SK-N-SH (cell line): Measurements from ENCODE around the gene SPTB. TPM values are rescaled to one million over a fixed set of nuclear protein-coding genes. Genes with fewer than 3 reads are reported as not detected.
A peak's percentile ranks its signal among the peaks of the same experiment; 100 is the strongest.

Experiments
- CTCF ChIA-PET: fragments of 300-600, 350-600 bp; formaldehyde crosslinking; extraction: SDS; loops from one replicate; lab custom pipeline; 2021; lab: Yijun Ruan, JAX
- POLR2A ChIA-PET: fragments of 350-600 bp; sonication (Branson Sonifier 250); formaldehyde crosslinking; extraction: SDS; loops from one replicate; lab custom pipeline; 2020; ENCODE audit warnings: antibody characterized with exemption, inconsistent platforms; lab: Yijun Ruan, JAX
- DNase-seq: peaks from one replicate; pipeline ENCODE4 v3.0.0; 2012
- H2AFZ ChIP-seq: fragments of 200-600 bp; sonication (generic); 2 replicates; pipeline ENCODE4 v1.8.1; 2016; ENCODE audit warnings: antibody characterized with exemption, mild to moderate bottlenecking, low read depth
- H3F3A ChIP-seq: fragments of 200-600 bp; sonication (generic); replicated peaks from 2 replicates; pipeline ENCODE3; 2016; ENCODE audit warnings: antibody characterized with exemption, mild to moderate bottlenecking; ENCODE audit not compliant: insufficient read depth
- H3K27ac ChIP-seq, 2 experiments: fragments of 200-500 bp in 1 of 2; fragments of 200-600 bp in 1 of 2; sonication (Bioruptor generic) in 1 of 2; sonication (generic), shearing (Covaris generic) in 1 of 2; 2 replicates each; pipeline versions ENCODE4 v1.5.1 to v1.6.1; 2014 to 2016; ENCODE audit warnings: low read depth in 2 of 2, inconsistent platforms in 1 of 2, low read length in 1 of 2, mild to moderate bottlenecking in 1 of 2, mixed read lengths in 1 of 2
- H3K27me3 ChIP-seq: fragments of 200-600 bp; sonication (generic), shearing (Covaris generic); 2 replicates; pipeline ENCODE4 v1.6.1; 2016; ENCODE audit warnings: mixed run types; ENCODE audit not compliant: insufficient read depth
- H3K36me3 ChIP-seq, 2 experiments: fragments of 200-500 bp in 1 of 2; fragments of 200-600 bp in 1 of 2; sonication (Bioruptor generic) in 1 of 2; sonication (generic) in 1 of 2; replicated peaks in 1 of 2; 2 replicates each; pipeline versions ENCODE3 to v1.5.1; 2014 to 2016; ENCODE audit warnings: low read length in 1 of 2, mild to moderate bottlenecking in 1 of 2; ENCODE audit not compliant: insufficient read depth in 2 of 2, control insufficient read depth in 1 of 2
- H3K4me1 ChIP-seq, 2 experiments: fragments of 200-500 bp in 1 of 2; fragments of 200-600 bp in 1 of 2; sonication (Bioruptor generic) in 1 of 2; sonication (generic), shearing (Covaris generic) in 1 of 2; 2 replicates each; pipeline versions ENCODE4 v1.5.1 to v1.6.1; 2014 to 2016; ENCODE audit warnings: low read depth in 1 of 2, low read length in 1 of 2, mixed run types in 1 of 2; ENCODE audit not compliant: insufficient read depth in 2 of 2, control insufficient read depth in 1 of 2
- H3K4me2 ChIP-seq: fragments of 200-600 bp; sonication (generic), shearing (Covaris generic); 2 replicates; pipeline ENCODE4 v1.6.1; 2017; ENCODE audit warnings: mixed run types
- H3K4me3 ChIP-seq, 2 experiments: fragments of 200-500 bp in 1 of 2; fragments of 200-600 bp in 1 of 2; sonication (Bioruptor generic) in 1 of 2; sonication (generic), shearing (Covaris generic) in 1 of 2; 2 replicates each; pipeline versions ENCODE4 v1.5.1 to v1.8.1; 2014 to 2016; ENCODE audit warnings: low read depth in 2 of 2, inconsistent platforms in 1 of 2, low read length in 1 of 2, mild to moderate bottlenecking in 1 of 2, mixed read lengths in 1 of 2, moderate library complexity in 1 of 2
- H3K79me2 ChIP-seq: fragments of 200-600 bp; sonication (generic); 2 replicates; pipeline ENCODE4 v1.8.1; 2017; ENCODE audit warnings: mild to moderate bottlenecking; ENCODE audit not compliant: insufficient read depth
- H3K9ac ChIP-seq: fragments of 200-600 bp; sonication (generic); 2 replicates; pipeline ENCODE4 v1.6.1; 2017; ENCODE audit warnings: mixed run types
- H3K9me2 ChIP-seq: fragments of 200-600 bp; sonication (generic); 2 replicates; pipeline ENCODE4 v1.6.1; 2017; ENCODE audit warnings: mixed run types
- H3K9me3 ChIP-seq: fragments of 200-600 bp; sonication (generic); 2 replicates; pipeline ENCODE4 v1.6.1; 2017; ENCODE audit warnings: mixed run types, mild to moderate bottlenecking, moderate library complexity
- H4K20me1 ChIP-seq: fragments of 200-600 bp; sonication (generic); 2 replicates; pipeline ENCODE4 v1.6.1; 2017; ENCODE audit warnings: mild to moderate bottlenecking, mixed run types; ENCODE audit not compliant: insufficient read depth
- ELF1 ChIP-seq: IDR thresholded peaks from 2 replicates; pipeline ENCODE4 v1.4.0; 2012
- EZH2phosphoT487 ChIP-seq: fragments of 200-600 bp; sonication (generic); IDR thresholded peaks from 2 replicates; pipeline ENCODE4 v1.6.1; 2017; ENCODE audit warnings: low read depth, mixed run types, mild to moderate bottlenecking, antibody characterized with exemption, moderate library complexity, borderline replicate concordance
- FOXJ3 ChIP-seq: sonication (generic); formaldehyde crosslinking; IDR thresholded peaks from 2 replicates; pipeline ENCODE4 v1.5.1; 2020; ENCODE audit warnings: mild to moderate bottlenecking, missing genetic modification reagents
- FOXM1 ChIP-seq: IDR thresholded peaks from 2 replicates; pipeline ENCODE4 v1.4.0; 2012; ENCODE audit warnings: low read depth, mild to moderate bottlenecking
- GABPA ChIP-seq: IDR thresholded peaks from 2 replicates; pipeline ENCODE4 v1.4.0; 2012; ENCODE audit warnings: low read depth, mild to moderate bottlenecking
- MXI1 ChIP-seq: IDR thresholded peaks from 2 replicates; pipeline ENCODE4 v1.6.1; 2012; ENCODE audit warnings: mild to moderate bottlenecking, low read depth, low read length, improper control_type of control experiment
- NFIC ChIP-seq: IDR thresholded peaks from 2 replicates; pipeline ENCODE4 v1.4.0; 2012; ENCODE audit warnings: borderline replicate concordance
- NRF1 ChIP-seq: IDR thresholded peaks from 2 replicates; pipeline ENCODE4 v1.6.1; 2012; ENCODE audit warnings: low read depth, mild to moderate bottlenecking, low read length
- POLR2AphosphoS5 ChIP-seq: IDR thresholded peaks from 2 replicates; pipeline ENCODE4 v1.6.1; 2012; ENCODE audit warnings: low read depth, low read length
- RAD21 ChIP-seq: IDR thresholded peaks from 2 replicates; pipeline ENCODE4 v1.6.1; 2012; ENCODE audit warnings: mild to moderate bottlenecking, low read length
- RCOR1 ChIP-seq: fragments of 150-350 bp; IDR thresholded peaks from 2 replicates; pipeline ENCODE4 v1.6.1; 2017; ENCODE audit warnings: antibody characterized with exemption, low read length
- SIN3A ChIP-seq: IDR thresholded peaks from 2 replicates; pipeline ENCODE4 v1.6.1; 2012; ENCODE audit warnings: low read depth, mild to moderate bottlenecking, low read length, moderate library complexity, borderline replicate concordance
- TEAD4 ChIP-seq: IDR thresholded peaks from 2 replicates; pipeline ENCODE4 v1.4.0; 2012; ENCODE audit warnings: mild to moderate bottlenecking, borderline replicate concordance; ENCODE audit not compliant: insufficient read depth
- WGBS: methylation state at CpG from one replicate; pipeline ENCODE4 v1.1.6; 2017; ENCODE audit warnings: low lambda C conversion rate; 5-methylcytosine and 5-hydroxymethylcytosine counted together
- polyA plus RNA-seq, 3 experiments: library from polyadenylated mRNA; depleted of rRNA; stranded (reverse); fragments of >200 nt; gene quantifications; 2 replicates each; pipeline ENCODE4 v1.2.3, GENCODE V29; 2012
- TF ChIP-seq, protein P1 (sequence below): fragments of 200-600 bp; sonication (generic); IDR thresholded peaks from 2 replicates; pipeline ENCODE4 v1.6.1; 2017; ENCODE audit warnings: antibody characterized with exemption, mild to moderate bottlenecking, moderate library complexity
- TF ChIP-seq, protein P2 (sequence below): fragments of 150-350 bp; IDR thresholded peaks from 2 replicates; pipeline ENCODE4 v1.6.1; 2017; ENCODE audit warnings: antibody characterized with exemption, low read length, low read depth, borderline replicate concordance
- TF ChIP-seq, protein P3 (sequence below): IDR thresholded peaks from 2 replicates; pipeline ENCODE4 v1.4.0; 2012; ENCODE audit warnings: low read depth
- TF ChIP-seq, protein P4 (sequence below): IDR thresholded peaks from 2 replicates; pipeline ENCODE4 v1.4.0; 2012; ENCODE audit warnings: low read depth, borderline replicate concordance
- TF ChIP-seq, protein P5 (sequence below): IDR thresholded peaks from 2 replicates; pipeline ENCODE4 v1.6.1; 2012; ENCODE audit warnings: mild to moderate bottlenecking, low read depth, low read length, moderate library complexity

SPTB gene
- polyA plus RNA-seq, 1 of the 3 experiments (the other 2 are of a cell fraction), result 0.15 TPM

DNA sequence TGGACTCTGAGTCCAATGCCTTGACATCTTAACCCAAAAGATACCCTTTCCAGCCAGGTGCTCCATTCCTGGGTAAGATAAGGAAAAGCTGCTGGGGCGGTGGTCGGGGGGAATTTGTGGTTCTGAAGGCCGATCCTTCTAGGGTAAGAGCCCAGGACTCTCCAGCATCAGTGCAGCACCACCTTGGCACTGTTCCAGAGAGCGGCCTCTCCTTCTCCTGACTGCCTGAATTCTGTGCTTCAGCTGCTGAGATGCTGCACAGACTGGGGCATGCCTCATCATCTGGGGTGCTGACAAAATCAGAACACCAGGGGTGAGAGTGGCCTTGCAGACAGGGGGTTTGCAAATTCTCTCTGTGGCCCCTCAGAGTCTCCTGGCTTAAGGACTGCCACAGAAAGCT, 87.5 kb downstream of the SPTB start:
- no peaks in the 10 kb centered on the region for H4K20me1 ChIP-seq
- POLR2A ChIA-PET, result no interaction called here
- CTCF ChIA-PET, result interaction anchor here (1.1 to 4.8 kb wide), 4 partner anchors 9 to 100 kb away, joined by 3 to 26 read pairs (median 4); no protein-coding TSS in a partner anchor
- no peaks in the 10 kb centered on the region for H3K79me2 ChIP-seq
- no peaks in the 10 kb centered on the region for H3K36me3 ChIP-seq
- no peaks in the 10 kb centered on the region for H3K27me3 ChIP-seq
- peaks cover 8% of the 10 kb centered on the region for H3F3A ChIP-seq
- 70% methylated on average over 2 of the region's 4 CpGs for WGBS
- no peaks in the 10 kb centered on the region for H3K9me2 ChIP-seq
- H3K9me3 ChIP-seq, result no peaks in the 10 kb centered on the region
- H3K4me1 ChIP-seq, result peaks cover 0 to 28% of the 10 kb centered on the region in 2 experiments; a peak in 2 of 4 replicates
- H3K4me3 ChIP-seq, result no peak overlapping the region
- no peak overlapping the region for H3K9ac ChIP-seq
- H3K4me2 ChIP-seq, result no peak overlapping the region
- no peak for DNase-seq
- 0 out of 2 replicates have a peak, but pooled peaks have one; percentile 5 for TF ChIP-seq NFIC
- no peak for TF ChIP-seq SIN3A
- TF ChIP-seq TEAD4, result no peak
- TF ChIP-seq, all 33 proteins: peak for 1
- Histone ChIP-seq H3K27ac (no peak overlapping the region), H2AFZ (no peak overlapping the region)

DNA sequence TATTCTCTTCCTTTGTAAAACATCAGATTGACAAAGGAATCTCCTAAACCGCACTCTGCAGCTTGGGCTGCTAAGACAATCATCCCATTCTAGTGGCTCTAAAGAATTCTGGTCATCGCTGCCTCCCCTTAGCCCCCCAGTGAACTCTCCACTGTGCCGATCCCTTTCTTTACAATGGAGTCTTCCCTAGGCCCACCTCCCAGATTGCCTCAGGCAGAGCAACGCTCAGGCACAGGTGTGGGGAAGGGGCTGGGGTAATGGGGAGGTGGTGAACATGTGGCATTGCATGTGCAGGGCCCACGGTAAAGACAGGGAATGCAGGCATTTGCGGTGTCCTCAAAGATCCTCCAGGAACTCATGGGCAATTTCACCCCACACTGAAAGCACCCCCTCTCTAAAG, 89.2 kb downstream of the SPTB start:
- TF ChIP-seq POLR2AphosphoS5 (no peak), GABPA (no peak), EZH2phosphoT487 (no peak), MXI1 (no peak), NFIC (no peak), NRF1 (no peak), RAD21 (no peak), FOXJ3 (CRISPR knock-in tag) (no peak), ELF1 (no peak), FOXM1 (no peak), RCOR1 (no peak)
- TF ChIP-seq, protein P1, sequence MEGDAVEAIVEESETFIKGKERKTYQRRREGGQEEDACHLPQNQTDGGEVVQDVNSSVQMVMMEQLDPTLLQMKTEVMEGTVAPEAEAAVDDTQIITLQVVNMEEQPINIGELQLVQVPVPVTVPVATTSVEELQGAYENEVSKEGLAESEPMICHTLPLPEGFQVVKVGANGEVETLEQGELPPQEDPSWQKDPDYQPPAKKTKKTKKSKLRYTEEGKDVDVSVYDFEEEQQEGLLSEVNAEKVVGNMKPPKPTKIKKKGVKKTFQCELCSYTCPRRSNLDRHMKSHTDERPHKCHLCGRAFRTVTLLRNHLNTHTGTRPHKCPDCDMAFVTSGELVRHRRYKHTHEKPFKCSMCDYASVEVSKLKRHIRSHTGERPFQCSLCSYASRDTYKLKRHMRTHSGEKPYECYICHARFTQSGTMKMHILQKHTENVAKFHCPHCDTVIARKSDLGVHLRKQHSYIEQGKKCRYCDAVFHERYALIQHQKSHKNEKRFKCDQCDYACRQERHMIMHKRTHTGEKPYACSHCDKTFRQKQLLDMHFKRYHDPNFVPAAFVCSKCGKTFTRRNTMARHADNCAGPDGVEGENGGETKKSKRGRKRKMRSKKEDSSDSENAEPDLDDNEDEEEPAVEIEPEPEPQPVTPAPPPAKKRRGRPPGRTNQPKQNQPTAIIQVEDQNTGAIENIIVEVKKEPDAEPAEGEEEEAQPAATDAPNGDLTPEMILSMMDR, result no peak
- TF ChIP-seq, protein P2, sequence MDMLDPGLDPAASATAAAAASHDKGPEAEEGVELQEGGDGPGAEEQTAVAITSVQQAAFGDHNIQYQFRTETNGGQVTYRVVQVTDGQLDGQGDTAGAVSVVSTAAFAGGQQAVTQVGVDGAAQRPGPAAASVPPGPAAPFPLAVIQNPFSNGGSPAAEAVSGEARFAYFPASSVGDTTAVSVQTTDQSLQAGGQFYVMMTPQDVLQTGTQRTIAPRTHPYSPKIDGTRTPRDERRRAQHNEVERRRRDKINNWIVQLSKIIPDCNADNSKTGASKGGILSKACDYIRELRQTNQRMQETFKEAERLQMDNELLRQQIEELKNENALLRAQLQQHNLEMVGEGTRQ, result no peak
- TF ChIP-seq, protein P3, sequence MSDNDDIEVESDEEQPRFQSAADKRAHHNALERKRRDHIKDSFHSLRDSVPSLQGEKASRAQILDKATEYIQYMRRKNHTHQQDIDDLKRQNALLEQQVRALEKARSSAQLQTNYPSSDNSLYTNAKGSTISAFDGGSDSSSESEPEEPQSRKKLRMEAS, result no peak
- TF ChIP-seq, protein P4, sequence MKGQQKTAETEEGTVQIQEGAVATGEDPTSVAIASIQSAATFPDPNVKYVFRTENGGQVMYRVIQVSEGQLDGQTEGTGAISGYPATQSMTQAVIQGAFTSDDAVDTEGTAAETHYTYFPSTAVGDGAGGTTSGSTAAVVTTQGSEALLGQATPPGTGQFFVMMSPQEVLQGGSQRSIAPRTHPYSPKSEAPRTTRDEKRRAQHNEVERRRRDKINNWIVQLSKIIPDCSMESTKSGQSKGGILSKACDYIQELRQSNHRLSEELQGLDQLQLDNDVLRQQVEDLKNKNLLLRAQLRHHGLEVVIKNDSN, result no peak
- TF ChIP-seq, protein P5, sequence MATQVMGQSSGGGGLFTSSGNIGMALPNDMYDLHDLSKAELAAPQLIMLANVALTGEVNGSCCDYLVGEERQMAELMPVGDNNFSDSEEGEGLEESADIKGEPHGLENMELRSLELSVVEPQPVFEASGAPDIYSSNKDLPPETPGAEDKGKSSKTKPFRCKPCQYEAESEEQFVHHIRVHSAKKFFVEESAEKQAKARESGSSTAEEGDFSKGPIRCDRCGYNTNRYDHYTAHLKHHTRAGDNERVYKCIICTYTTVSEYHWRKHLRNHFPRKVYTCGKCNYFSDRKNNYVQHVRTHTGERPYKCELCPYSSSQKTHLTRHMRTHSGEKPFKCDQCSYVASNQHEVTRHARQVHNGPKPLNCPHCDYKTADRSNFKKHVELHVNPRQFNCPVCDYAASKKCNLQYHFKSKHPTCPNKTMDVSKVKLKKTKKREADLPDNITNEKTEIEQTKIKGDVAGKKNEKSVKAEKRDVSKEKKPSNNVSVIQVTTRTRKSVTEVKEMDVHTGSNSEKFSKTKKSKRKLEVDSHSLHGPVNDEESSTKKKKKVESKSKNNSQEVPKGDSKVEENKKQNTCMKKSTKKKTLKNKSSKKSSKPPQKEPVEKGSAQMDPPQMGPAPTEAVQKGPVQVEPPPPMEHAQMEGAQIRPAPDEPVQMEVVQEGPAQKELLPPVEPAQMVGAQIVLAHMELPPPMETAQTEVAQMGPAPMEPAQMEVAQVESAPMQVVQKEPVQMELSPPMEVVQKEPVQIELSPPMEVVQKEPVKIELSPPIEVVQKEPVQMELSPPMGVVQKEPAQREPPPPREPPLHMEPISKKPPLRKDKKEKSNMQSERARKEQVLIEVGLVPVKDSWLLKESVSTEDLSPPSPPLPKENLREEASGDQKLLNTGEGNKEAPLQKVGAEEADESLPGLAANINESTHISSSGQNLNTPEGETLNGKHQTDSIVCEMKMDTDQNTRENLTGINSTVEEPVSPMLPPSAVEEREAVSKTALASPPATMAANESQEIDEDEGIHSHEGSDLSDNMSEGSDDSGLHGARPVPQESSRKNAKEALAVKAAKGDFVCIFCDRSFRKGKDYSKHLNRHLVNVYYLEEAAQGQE, result no peak
- no peak for DNase-seq
- peaks cover 0 to 15% of the 10 kb centered on the region in 2 experiments; a peak in 2 of 4 replicates for H3K4me1 ChIP-seq
- no peaks in the 10 kb centered on the region for H3K36me3 ChIP-seq
- 96% methylated on average over 6 of the region's 6 CpGs for WGBS
- H3K4me2 ChIP-seq, result no peak overlapping the region
- H2AFZ ChIP-seq, result no peak overlapping the region
- no peaks in the 10 kb centered on the region for H3K9me3 ChIP-seq
- no peaks in the 10 kb centered on the region for H3K79me2 ChIP-seq
- ChIA-PET CTCF (interaction anchor here (1.1 to 4.8 kb wide), 4 partner anchors 10 to 120 kb away, joined by 3 to 26 read pairs (median 6); no protein-coding TSS in a partner anchor), POLR2A (no interaction called here)
- no peak overlapping the region for H3K27ac ChIP-seq
- H3K9me2 ChIP-seq, result no peaks in the 10 kb centered on the region
- H3K9ac ChIP-seq, result no peak overlapping the region
- H3K27me3 ChIP-seq, result no peaks in the 10 kb centered on the region
- H4K20me1 ChIP-seq, result no peaks in the 10 kb centered on the region
- H3K4me3 ChIP-seq, result no peak overlapping the region
- H3F3A ChIP-seq, result peaks cover 8% of the 10 kb centered on the region
